Kidney epithelial cell (primary cell): Measurements from ENCODE around the gene HS3ST5. TPM values are rescaled to one million over a fixed set of nuclear protein-coding genes. Genes with fewer than 3 reads are reported as not detected.

ENCODE experiments used
- DNase-seq: peaks from one replicate; pipeline ENCODE4 v3.0.0-alpha.2; 2010; ENCODE audit warnings: low read depth
- H3K27me3 ChIP-seq: 2 replicates; pipeline ENCODE4 v1.6.0; 2011; ENCODE audit warnings: low read length; ENCODE audit not compliant: control insufficient read depth, insufficient read depth
- H3K36me3 ChIP-seq: 2 replicates; pipeline ENCODE4 v1.5.1; 2011; ENCODE audit warnings: low read length; ENCODE audit not compliant: control insufficient read depth, insufficient read depth
- H3K4me3 ChIP-seq: 2 replicates; pipeline ENCODE4 v1.5.1; 2011; ENCODE audit warnings: low read depth, mild to moderate bottlenecking, control low read depth, low read length
- total RNA-seq: library from RNA; depleted of rRNA; stranded (reverse); fragments of >200 nt; gene quantifications from 2 replicates; pipeline ENCODE4 v1.2.3, GENCODE V29; 2015
- TF ChIP-seq, protein P1 (sequence below): IDR thresholded peaks from 2 replicates; pipeline ENCODE4 v1.5.1; 2011; ENCODE audit warnings: mild to moderate bottlenecking, moderate library complexity, low read length, control low read depth, inconsistent platforms; ENCODE audit not compliant: insufficient read depth, poor library complexity, severe bottlenecking

The HS3ST5 gene
- total RNA-seq, 1 donor from 2014 or later = 0.25 TPM

- TF ChIP-seq, protein P1, sequence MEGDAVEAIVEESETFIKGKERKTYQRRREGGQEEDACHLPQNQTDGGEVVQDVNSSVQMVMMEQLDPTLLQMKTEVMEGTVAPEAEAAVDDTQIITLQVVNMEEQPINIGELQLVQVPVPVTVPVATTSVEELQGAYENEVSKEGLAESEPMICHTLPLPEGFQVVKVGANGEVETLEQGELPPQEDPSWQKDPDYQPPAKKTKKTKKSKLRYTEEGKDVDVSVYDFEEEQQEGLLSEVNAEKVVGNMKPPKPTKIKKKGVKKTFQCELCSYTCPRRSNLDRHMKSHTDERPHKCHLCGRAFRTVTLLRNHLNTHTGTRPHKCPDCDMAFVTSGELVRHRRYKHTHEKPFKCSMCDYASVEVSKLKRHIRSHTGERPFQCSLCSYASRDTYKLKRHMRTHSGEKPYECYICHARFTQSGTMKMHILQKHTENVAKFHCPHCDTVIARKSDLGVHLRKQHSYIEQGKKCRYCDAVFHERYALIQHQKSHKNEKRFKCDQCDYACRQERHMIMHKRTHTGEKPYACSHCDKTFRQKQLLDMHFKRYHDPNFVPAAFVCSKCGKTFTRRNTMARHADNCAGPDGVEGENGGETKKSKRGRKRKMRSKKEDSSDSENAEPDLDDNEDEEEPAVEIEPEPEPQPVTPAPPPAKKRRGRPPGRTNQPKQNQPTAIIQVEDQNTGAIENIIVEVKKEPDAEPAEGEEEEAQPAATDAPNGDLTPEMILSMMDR = no peak
- no peak for DNase-seq
- no peaks in the 10 kb centered on the region for H3K36me3 ChIP-seq
- no peaks in the 10 kb centered on the region for H3K27me3 ChIP-seq
- no peak overlapping the region for H3K4me3 ChIP-seq
These were observed 163.4 kb downstream of the HS3ST5 start for GRCh38 chr6:114179411-114179810.

DNA sequence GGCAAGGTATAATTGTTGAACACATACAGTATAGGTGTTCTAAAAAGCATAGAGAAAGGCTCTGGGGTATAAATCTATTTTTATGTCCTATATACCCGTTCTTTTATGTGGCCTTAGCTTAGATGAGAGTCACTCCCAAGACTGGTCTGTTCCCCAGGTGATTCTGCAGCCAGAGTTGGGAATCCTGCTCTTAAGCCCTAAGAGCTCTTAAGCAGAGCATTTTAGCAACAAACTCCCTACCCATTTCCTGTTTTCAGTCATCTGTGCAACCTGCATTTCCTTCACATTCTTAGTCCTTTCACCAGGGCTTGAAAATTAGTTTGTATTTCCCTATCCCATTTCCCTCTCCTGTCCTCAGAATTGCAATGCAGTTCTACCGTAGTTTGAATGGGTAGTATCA, 166.1 kb downstream of the HS3ST5 start:
- Histone ChIP-seq H3K27me3 (no peaks in the 10 kb centered on the region), H3K4me3 (no peak overlapping the region), H3K36me3 (no peaks in the 10 kb centered on the region)
- TF ChIP-seq, protein P1 = no peak
- DNase-seq = no peak

DNA sequence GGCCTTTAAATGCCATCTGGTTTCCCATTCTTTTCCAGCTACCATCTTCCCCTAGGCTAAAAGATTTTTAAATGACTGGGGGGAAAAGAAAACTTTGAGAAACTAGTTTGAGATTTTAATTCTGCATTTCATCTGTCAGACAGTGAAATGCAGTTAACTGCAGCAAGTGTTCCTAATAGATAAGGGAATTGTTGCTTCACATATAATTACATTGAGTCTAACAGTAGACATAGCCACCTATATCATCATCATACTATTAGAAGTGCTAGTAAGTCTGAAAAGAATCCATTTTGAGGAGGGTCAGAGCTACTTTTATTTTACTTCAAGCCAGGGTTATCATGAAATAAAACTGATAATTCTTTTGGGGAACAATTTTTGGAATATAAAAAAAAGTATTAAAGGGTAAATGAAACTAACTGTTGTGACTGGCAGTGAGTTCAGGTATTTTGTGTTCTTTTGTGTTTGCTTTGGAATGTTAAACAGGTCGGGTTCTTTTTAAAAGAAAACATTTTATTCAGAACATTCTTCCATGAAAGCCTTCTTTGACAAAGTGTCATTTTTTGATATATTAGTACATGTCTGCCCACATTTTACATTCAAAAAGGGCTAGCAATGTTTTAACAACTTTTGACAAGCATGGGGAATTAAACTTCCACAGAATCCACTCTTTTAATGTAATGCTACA, 170.1 kb downstream of the HS3ST5 start:
- no peak for DNase-seq
- TF ChIP-seq, protein P1 = no peak
- H3K27me3 ChIP-seq = no peaks in the 10 kb centered on the region

GRCh38 chr6:114171473-114171872, 171.3 kb downstream of the HS3ST5 start:
- Histone ChIP-seq H3K27me3 (no peaks in the 10 kb centered on the region), H3K36me3 (no peaks in the 10 kb centered on the region), H3K4me3 (no peak overlapping the region)
- TF ChIP-seq, protein P1 = no peak
- no peak for DNase-seq

More for the DNA sequence above, 170.1 kb downstream of the HS3ST5 start:
- H3K36me3 ChIP-seq = no peaks in the 10 kb centered on the region
- H3K4me3 ChIP-seq = no peak overlapping the region

DNA sequence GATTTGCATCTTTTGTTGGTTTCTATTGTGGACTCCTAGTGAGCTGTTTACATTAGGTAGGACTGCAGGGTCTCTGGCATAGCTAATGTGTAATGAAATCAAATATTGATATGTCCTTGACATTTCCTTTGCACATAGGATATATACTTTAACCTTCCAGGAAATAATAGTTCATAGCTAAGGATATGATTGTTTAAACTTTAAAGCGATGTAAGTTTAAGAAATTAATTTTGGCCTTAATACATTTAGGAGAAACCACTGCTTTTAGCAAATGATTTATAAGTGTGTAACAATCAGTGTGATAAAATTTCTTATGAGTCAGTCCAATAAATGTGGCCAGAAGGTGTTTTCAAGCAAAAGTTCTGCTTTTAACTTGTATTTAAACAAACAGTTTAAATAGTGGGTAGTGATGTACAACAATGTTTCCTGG, 171.8 kb downstream of the HS3ST5 start:
- DNase-seq = no peak
- Histone ChIP-seq H3K27me3 (no peaks in the 10 kb centered on the region), H3K36me3 (no peaks in the 10 kb centered on the region), H3K4me3 (no peak overlapping the region)
- TF ChIP-seq, protein P1 = no peak

DNA sequence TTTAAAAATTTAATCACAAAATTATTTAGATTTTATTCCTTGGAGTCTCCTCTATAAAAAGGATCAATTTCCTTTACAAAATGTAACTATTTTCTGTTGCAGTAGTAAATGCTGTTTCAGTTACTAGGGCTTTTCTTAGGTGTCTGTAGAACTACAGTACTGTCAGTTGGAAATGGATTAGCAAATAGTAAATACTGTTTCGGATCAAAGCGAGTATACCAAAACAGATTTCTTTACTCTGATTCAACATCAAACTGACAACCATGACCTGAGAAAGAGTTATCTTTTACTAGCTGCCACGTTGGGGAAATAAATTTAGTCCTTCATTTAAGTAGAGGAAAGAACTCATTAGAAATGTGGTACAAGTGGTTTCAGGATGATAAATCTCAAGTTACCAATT, 172.5 kb downstream of the HS3ST5 start:
- no peak for DNase-seq
- TF ChIP-seq, protein P1 = no peak
- Histone ChIP-seq H3K4me3 (no peak overlapping the region), H3K27me3 (no peaks in the 10 kb centered on the region), H3K36me3 (no peaks in the 10 kb centered on the region)
